Common myeloid progenitor, CD34-positive (primary cell): Measurements from ENCODE around the gene TAF15.

ENCODE experiments used
- CTCF ChIA-PET: fragments of 350-600 bp; sonication (Branson Sonifier 250); formaldehyde crosslinking; loops from one replicate; lab custom pipeline; 2021; ENCODE audit warnings: antibody characterized with exemption; lab: Charles Lee
- POLR2A ChIA-PET: fragments of 350-600 bp; sonication (Branson Sonifier 250); formaldehyde crosslinking; loops from one replicate; lab custom pipeline; 2021; ENCODE audit warnings: antibody characterized with exemption; lab: Charles Lee
- DNase-seq, 3 donors: peaks; one replicate each; pipeline versions ENCODE4 v3.0.0 to v3.0.0-alpha.2; 2013
- H3K27ac ChIP-seq, 2 experiments: 1 replicate in 1 of 2; 2 replicates in 1 of 2; pipeline ENCODE4 v1.7.0; 2013; ENCODE audit warnings: inconsistent platforms in 2 of 2, low read length in 2 of 2, mild to moderate bottlenecking in 2 of 2, low read depth in 1 of 2, moderate library complexity in 1 of 2; ENCODE audit not compliant: severe bottlenecking in 2 of 2, insufficient read depth in 1 of 2, poor library complexity in 1 of 2
- H3K27me3 ChIP-seq, 5 experiments: replicated peaks in 2 of 5; 1 replicate in 3 of 5; 2 replicates in 2 of 5; pipeline versions ENCODE4 v1.6.1 to v1.7.0; 2013; ENCODE audit warnings: low read length in 4 of 5, mild to moderate bottlenecking in 2 of 5, moderate library complexity in 2 of 5, inconsistent platforms in 1 of 5; ENCODE audit not compliant: insufficient read depth in 5 of 5, control insufficient read depth in 4 of 5
- H3K36me3 ChIP-seq, 4 experiments: 1 replicate in 2 of 4; 2 replicates in 2 of 4; pipeline versions ENCODE4 v1.6.1 to v1.7.0; 2013; ENCODE audit warnings: low read length in 3 of 4, control low read depth in 1 of 4, mild to moderate bottlenecking in 1 of 4; ENCODE audit not compliant: control insufficient read depth in 4 of 4, insufficient read depth in 4 of 4
- H3K4me1 ChIP-seq, 4 experiments: 1 replicate in 3 of 4; 2 replicates in 1 of 4; pipeline versions ENCODE4 v1.6.1 to v1.7.1; 2013; ENCODE audit warnings: low read length in 3 of 4, mild to moderate bottlenecking in 3 of 4, control low read depth in 1 of 4, inconsistent platforms in 1 of 4, moderate library complexity in 1 of 4; ENCODE audit not compliant: control insufficient read depth in 4 of 4, insufficient read depth in 4 of 4; ENCODE audit errors: control extremely low read depth in 1 of 4
- H3K4me3 ChIP-seq, 7 experiments: 1 replicate in 4 of 7; 2 replicates in 3 of 7; pipeline versions ENCODE4 v1.5.1 to v1.7.0; 2013; ENCODE audit warnings: mild to moderate bottlenecking in 7 of 7, low read length in 6 of 7, moderate library complexity in 6 of 7, inconsistent platforms in 2 of 7, low read depth in 2 of 7, control low read depth in 1 of 7; ENCODE audit not compliant: insufficient read depth in 4 of 7, control insufficient read depth in 1 of 7; ENCODE audit errors: extremely low read depth in 1 of 7
- H3K9me3 ChIP-seq, 5 experiments: 1 replicate in 4 of 5; 2 replicates in 1 of 5; pipeline versions ENCODE4 v1.6.1 to v1.7.1; 2013; ENCODE audit warnings: low read length in 4 of 5, mild to moderate bottlenecking in 2 of 5, inconsistent platforms in 1 of 5, low read depth in 1 of 5, moderate library complexity in 1 of 5; ENCODE audit not compliant: control insufficient read depth in 4 of 5, insufficient read depth in 2 of 5; ENCODE audit errors: control extremely low read depth in 1 of 5
- WGBS: methylation state at CpG from one replicate; pipeline ENCODE4 v1.1.5; 2013; ENCODE audit not compliant: insufficient coverage; 5-methylcytosine and 5-hydroxymethylcytosine counted together

TAF15 gene

GRCh38 chr17:35773129-35773528 is 36.2 kb upstream of the TAF15 start:
- Histone ChIP-seq H3K9me3 (no peaks in the 10 kb centered on the region), H3K36me3 (peaks cover 0 to 3% (median 1%) of the 10 kb centered on the region in 4 experiments), H3K4me1 (peaks cover 4 to 48% (median 38%) of the 10 kb centered on the region in 4 experiments), H3K4me3 (peak overlapping the region in 1 of 7 experiments; percentile 20), H3K27ac (peak overlapping the region in 1 of 2 experiments; percentile 47), H3K27me3 (no peaks in the 10 kb centered on the region)
- CTCF ChIA-PET = interaction anchor here (1.6 to 24.9 kb wide), 3 partner anchors 9 to 39 kb away, joined by 4 to 482 read pairs (median 18); partner anchors contain the start of gene TAF15
- no peak for DNase-seq
- 83% methylated on average over 19 of the region's 20 CpGs for WGBS
- POLR2A ChIA-PET = no interaction called here

DNA sequence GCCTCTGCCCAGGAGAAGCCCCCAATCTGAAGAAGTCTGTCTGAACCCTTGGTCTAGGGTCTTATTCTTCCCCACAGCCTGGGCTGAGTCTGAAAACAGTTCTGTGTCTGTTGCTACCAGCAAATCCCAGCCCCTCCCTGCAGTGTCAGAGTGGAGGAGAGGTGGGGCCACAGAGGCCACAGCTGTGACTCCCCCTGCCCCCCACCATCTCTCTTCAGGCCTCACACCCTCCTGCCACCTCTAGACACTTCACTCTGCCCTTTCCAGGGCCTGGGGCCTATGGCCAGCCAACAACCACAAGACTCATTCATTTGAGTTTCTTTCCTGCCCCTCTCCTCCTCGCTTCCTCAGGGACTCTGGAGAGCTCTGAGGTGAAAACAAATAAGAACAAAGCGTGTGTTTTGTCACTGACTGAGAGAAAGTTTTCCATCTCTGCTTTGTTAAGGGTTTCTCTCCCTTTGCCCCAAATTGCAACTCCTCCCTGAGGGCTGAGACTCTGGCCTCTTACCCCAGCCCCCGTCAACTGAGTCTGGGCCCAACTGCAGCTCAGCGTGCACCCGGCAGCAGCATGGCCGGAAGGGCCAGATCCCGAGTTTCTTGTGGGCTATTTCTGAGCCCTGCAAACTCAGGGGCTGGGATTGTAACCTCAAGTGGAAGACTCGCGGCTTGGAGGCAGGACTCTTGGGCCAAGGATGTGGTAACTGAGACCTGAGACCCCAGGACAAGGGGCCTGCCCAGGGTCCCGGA is 35.4 kb upstream of the TAF15 start:
- H3K9me3 ChIP-seq = no peaks in the 10 kb centered on the region
- H3K27ac ChIP-seq = peak overlapping the region in 1 of 2 experiments; percentile 47
- H3K27me3 ChIP-seq = no peaks in the 10 kb centered on the region
- DNase-seq = peak in 2 of 3 donors; percentile 55 to 63
- WGBS = 44% methylated on average over 9 of the region's 10 CpGs
- ChIA-PET POLR2A (no interaction called here), CTCF (interaction anchor here (1.3 to 24.9 kb wide), 4 partner anchors 10 to 38 kb away, joined by 4 to 482 read pairs (median 11); partner anchors contain the start of gene TAF15)
- peak overlapping the region in 1 of 7 experiments; percentile 20 for H3K4me3 ChIP-seq
- H3K4me1 ChIP-seq = peaks cover 4 to 48% (median 38%) of the 10 kb centered on the region in 4 experiments
- peaks cover 3 to 5% (median 4%) of the 10 kb centered on the region in 4 experiments for H3K36me3 ChIP-seq

DNA sequence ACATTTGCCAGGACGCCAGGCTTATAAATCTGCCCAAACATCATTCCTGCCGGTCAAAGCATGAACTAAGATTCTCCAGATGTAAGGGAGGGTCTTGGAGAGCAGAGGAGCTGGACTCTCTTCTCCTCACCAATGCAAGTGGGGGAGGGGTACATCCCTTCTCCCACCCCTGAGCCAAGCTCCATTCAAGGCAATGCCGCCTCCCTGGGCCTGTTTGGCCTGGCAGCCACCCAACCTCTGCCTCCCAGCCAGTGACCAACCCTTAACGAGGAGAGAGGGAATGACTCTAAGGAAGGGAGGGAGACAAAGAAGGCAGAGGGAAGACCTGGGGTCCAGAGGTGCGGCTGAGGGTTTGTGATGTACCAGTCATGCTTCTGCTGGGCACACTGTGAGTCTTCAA is 34.8 kb upstream of the TAF15 start:
- Histone ChIP-seq H3K36me3 (peaks cover 3 to 7% (median 4%) of the 10 kb centered on the region in 4 experiments), H3K9me3 (no peaks in the 10 kb centered on the region), H3K4me3 (no peak overlapping the region), H3K27me3 (no peaks in the 10 kb centered on the region), H3K4me1 (peaks cover 4 to 48% (median 38%) of the 10 kb centered on the region in 4 experiments), H3K27ac (no peak overlapping the region)
- ChIA-PET POLR2A (no interaction called here), CTCF (interaction anchor here (1.3 to 24.9 kb wide), 4 partner anchors 10 to 37 kb away, joined by 4 to 482 read pairs (median 11); partner anchors contain the start of gene TAF15)
- 100% methylated on average over 2 of the region's 5 CpGs for WGBS
- DNase-seq = no peak

DNA sequence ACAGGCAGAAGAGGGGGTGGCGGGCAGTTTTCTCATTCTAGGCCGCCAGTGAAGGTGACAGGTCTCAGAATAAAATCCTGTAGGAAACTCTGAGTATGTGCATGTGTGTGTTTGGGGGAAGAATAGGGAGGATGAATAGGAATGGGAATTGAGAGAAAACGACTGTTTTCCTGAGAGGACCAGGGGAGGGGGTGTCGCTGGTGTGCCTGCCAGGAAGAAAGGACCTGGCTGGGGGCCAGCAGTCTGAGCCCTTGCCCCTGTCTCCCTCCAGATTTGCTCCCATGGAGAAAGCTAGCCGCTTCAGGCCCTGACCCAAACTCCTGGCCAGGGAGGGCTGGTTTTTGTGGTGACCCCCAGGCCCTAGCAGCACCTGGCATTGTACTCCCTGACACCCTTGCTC is 34.2 kb upstream of the TAF15 start:
- Histone ChIP-seq H3K27ac (no peak overlapping the region), H3K27me3 (no peaks in the 10 kb centered on the region), H3K4me3 (no peak overlapping the region), H3K9me3 (no peaks in the 10 kb centered on the region), H3K4me1 (peaks cover 4 to 48% (median 38%) of the 10 kb centered on the region in 4 experiments), H3K36me3 (peaks cover 3 to 7% (median 4%) of the 10 kb centered on the region in 4 experiments)
- no peak for DNase-seq
- POLR2A ChIA-PET = no interaction called here
- CTCF ChIA-PET = interaction anchor here (0.9 to 24.9 kb wide), 6 partner anchors 8 to 37 kb away, joined by 3 to 482 read pairs (median 4); partner anchors contain the start of gene TAF15
- WGBS = 68% methylated on average over 5 of the region's 5 CpGs

GRCh38 chr17:35775583-35775982 is 33.7 kb upstream of the TAF15 start:
- CTCF ChIA-PET = interaction anchor here (0.9 to 24.9 kb wide), 4 partner anchors 9 to 36 kb away, joined by 3 to 482 read pairs (median 4); partner anchors contain the start of gene TAF15

DNA sequence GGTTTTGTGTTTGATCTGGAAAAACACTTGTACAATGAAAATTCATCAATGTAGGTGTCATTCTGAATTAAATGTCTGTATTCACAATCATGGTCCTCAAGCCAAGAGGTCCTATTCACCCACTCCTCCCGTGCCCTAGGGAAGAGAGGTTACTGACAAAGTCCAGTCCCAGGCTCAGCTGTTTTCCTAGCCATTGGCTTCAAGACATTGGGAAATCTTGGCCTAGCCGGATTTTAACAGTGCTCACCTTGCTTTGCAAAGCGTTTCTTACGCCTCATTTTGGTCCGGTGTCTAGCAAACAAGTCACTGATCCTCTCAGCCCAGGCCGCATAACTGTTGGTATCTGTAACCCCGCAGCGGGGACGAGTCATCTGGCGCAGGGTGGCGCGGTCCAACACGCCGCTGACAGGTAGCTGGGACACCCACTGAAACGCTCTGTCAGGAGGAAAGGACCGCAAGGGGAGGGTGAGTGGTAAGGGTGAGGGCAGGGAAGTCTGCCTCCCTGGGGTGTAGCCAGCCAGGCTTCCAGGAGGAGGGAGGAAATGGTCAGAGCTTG is 30.6 kb upstream of the TAF15 start:
- ChIA-PET POLR2A (no interaction called here), CTCF (interaction anchor here (0.7 to 24.9 kb wide), 7 partner anchors 8 to 33 kb away, joined by 3 to 482 read pairs (median 9); partner anchors contain the start of genes MMP28 and TAF15)
- Histone ChIP-seq H3K4me3 (no peak overlapping the region), H3K27ac (no peak overlapping the region), H3K27me3 (no peaks in the 10 kb centered on the region), H3K4me1 (peaks cover 2 to 25% (median 21%) of the 10 kb centered on the region in 4 experiments), H3K36me3 (peaks cover 3 to 7% (median 4%) of the 10 kb centered on the region in 4 experiments), H3K9me3 (no peaks in the 10 kb centered on the region)
- 96% methylated on average over 16 of the region's 16 CpGs for WGBS
- no peak for DNase-seq

More at GRCh38 chr17:35775583-35775982, 33.7 kb upstream of the TAF15 start:
- peaks cover 3 to 7% (median 4%) of the 10 kb centered on the region in 4 experiments for H3K36me3 ChIP-seq
- POLR2A ChIA-PET = no interaction called here
- no CpG with 5 or more reads among the region's 6 CpGs for WGBS
- H3K9me3 ChIP-seq = no peaks in the 10 kb centered on the region
- peak overlapping the region in 1 of 7 experiments; percentile 32 for H3K4me3 ChIP-seq
- peak in 2 of 3 donors; percentile 48 to 62 for DNase-seq
- H3K27me3 ChIP-seq = no peaks in the 10 kb centered on the region
- H3K27ac ChIP-seq = no peak overlapping the region
- peaks cover 4 to 48% (median 38%) of the 10 kb centered on the region in 4 experiments for H3K4me1 ChIP-seq
